Heart right ventricle (tissue), 16 donors: ENCODE data around the gene SRSF8. TPM values are rescaled to one million over a fixed set of nuclear protein-coding genes. Genes with fewer than 3 reads are reported as not detected.
"Not testable (repeated sequence)": the region's sequence is repeated elsewhere in the genome, so short reads cannot be mapped to it uniquely, and the experiment has no call there.

ENCODE experiments used
- ATAC-seq, 8 donors: fragments of 200-7000 bp; cut with Tn5 transposase; one replicate each; pipeline ENCODE4 v1.9.1; 2020; ENCODE audit warnings: mild to moderate bottlenecking in 8 of 8, moderate library complexity in 8 of 8, moderate number of reproducible peaks in 1 of 8
- DNase-seq, 2 donors: peaks; one replicate each; pipeline ENCODE4 v3.0.0-alpha.2; 2020
- H3K27ac ChIP-seq, 10 donors: fragments of 200-600 bp; sonication (generic) in 2 of 10; one replicate each; pipeline versions ENCODE4 v1.5.0 to v1.8.0; 2020 to 2022; ENCODE audit warnings: mild to moderate bottlenecking in 3 of 10
- H3K27me3 ChIP-seq, 7 donors: fragments of 200-600 bp; one replicate each; pipeline ENCODE4 v1.8.0; 2021 to 2022; ENCODE audit warnings: mild to moderate bottlenecking in 2 of 7
- H3K36me3 ChIP-seq, 9 donors: fragments of 200-600 bp; sonication (generic) in 1 of 9; one replicate each; pipeline versions ENCODE4 v1.5.0 to v1.8.0; 2020 to 2022; ENCODE audit warnings: mild to moderate bottlenecking in 2 of 9
- H3K4me1 ChIP-seq, 9 donors: fragments of 200-600 bp; sonication (generic) in 1 of 9; one replicate each; pipeline versions ENCODE4 v1.5.0 to v1.8.0; 2020 to 2022; ENCODE audit warnings: mild to moderate bottlenecking in 4 of 9
- H3K4me3 ChIP-seq, 10 donors: fragments of 200-600 bp; sonication (generic) in 2 of 10; one replicate each; pipeline versions ENCODE4 v1.5.0 to v1.8.0; 2020 to 2022; ENCODE audit warnings: mild to moderate bottlenecking in 7 of 10, moderate library complexity in 2 of 10
- H3K9me3 ChIP-seq, 11 donors: fragments of 200-600 bp in 10 of 11; sonication (generic) in 2 of 11; one replicate each; pipeline versions ENCODE4 v1.5.0 to v1.8.0; 2013 to 2022; ENCODE audit warnings: mild to moderate bottlenecking in 2 of 11, control low read depth in 1 of 11, moderate library complexity in 1 of 11
- WGBS, 2 donors: extraction: QIAGEN DNeasy Blood & Tissue Kit; methylation state at CpG; one replicate each; pipeline ENCODE4 v1.1.7; 2013; ENCODE audit warnings: inconsistent platforms in 1 of 2; 5-methylcytosine and 5-hydroxymethylcytosine counted together
- intact Hi-C, 10 donors: fragments of 100-400 bp; cut with DNase I; formaldehyde crosslinking; loops; one replicate each; pipeline versions ENCODE4 v1.11.1 to v1.14.2; 2022
- long read RNA-seq, 3 donors: library from polyadenylated mRNA; unstranded; transcript quantifications; one replicate each; pipeline ENCODE4 v2.0.0, GENCODE V29; 2020 to 2021
- polyA plus RNA-seq, 2 donors: library from polyadenylated mRNA; stranded (reverse); fragments of 200-250 nt; gene quantifications; one replicate each; pipeline ENCODE4 v1.2.3, GENCODE V29; 2013
- total RNA-seq, 10 donors: library from RNA; stranded (reverse); fragmentation: NEBNext Ultra II Directional in 3 of 10; extraction: Animal tissue kit (Norgen Biotek cat#: 25700) in 3 of 10; gene quantifications; one replicate each; pipeline versions ENCODE4 v1.2.1 to v1.2.4, GENCODE V29; 2021 to 2023
- TF ChIP-seq, protein P1 (sequence below), 9 donors: fragments of 200-600 bp; sonication (generic) in 2 of 9; IDR thresholded peaks; one replicate each; pipeline versions ENCODE4 v1.5.0 to v1.8.0; 2021 to 2022; ENCODE audit warnings: antibody characterized with exemption in 9 of 9, mild to moderate bottlenecking in 5 of 9, moderate library complexity in 1 of 9
- donor health status: Arrhythmogenic right ventricular cardiomyopathy.
- donor health status: ischemic (EF 13 %, LVEDD 7.1; RV severe dilation, severe dysfunction).
- donor health status: healthy with polysubstance abuse.
- donor health status: DM: no; HTN: yes; CAD: no.
- donor health status: DM: no; HTN: no; CAD: no.
- donor health status: ischemic (EF 25% LVEDD 6.9; RV normal size, moderate dysfunction).
- donor health status: ischemic (EF 25% LVEDD 5.7; RV mildly dilated, moderate dysfunction).
- donor health status: healthy.
- donor health status: DM: yes; HTN: yes; CAD: no.
- donor health status: Ischemic cardiomyopathy.
- donor health status: ischemic (EF 35%, LVEDD 5.7; RV mildly dilated, moderate dysfunction).
- donor health status: nonischemic (EF 11% LVEDD 7.7; RV severe dilation, severe dysfunction).
- donor health status: DM: yes; HTN: yes; CAD: no.
- donor health status: PGD.
- donor health status: ischemic (EF 29% LVEDD 5.4; RV normal size, mild dysfunction).
- donor health status: nonischemic (EF 23%, LVEDD 6.1; RV moderate dilation, normal function).

The SRSF8 gene, protein sequence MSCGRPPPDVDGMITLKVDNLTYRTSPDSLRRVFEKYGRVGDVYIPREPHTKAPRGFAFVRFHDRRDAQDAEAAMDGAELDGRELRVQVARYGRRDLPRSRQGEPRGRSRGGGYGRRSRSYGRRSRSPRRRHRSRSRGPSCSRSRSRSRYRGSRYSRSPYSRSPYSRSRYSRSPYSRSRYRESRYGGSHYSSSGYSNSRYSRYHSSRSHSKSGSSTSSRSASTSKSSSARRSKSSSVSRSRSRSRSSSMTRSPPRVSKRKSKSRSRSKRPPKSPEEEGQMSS
- total RNA-seq, result 10 to 100 TPM; 17.1 to 28.0 (median 20.8) TPM
- polyA plus RNA-seq, result 10 to 100 TPM; 19.9 to 27.7 TPM
- long read RNA-seq, donor 1, full-length matches to known transcripts, result 61 of 62 reads
- long read RNA-seq, donor 1, partial matches to known transcripts, result 0 of 62 reads
- long read RNA-seq, donor 1, other reads (novel, unspliced or antisense), result 1 of 62 reads
- long read RNA-seq, donor 2, full-length matches to known transcripts, result 43 of 44 reads
- long read RNA-seq, donor 2, partial matches to known transcripts, result 0 of 44 reads
- long read RNA-seq, donor 2, other reads (novel, unspliced or antisense), result 1 of 44 reads
- long read RNA-seq, donor 3, full-length matches to known transcripts, result 22 of 23 reads
- long read RNA-seq, donor 3, partial matches to known transcripts, result 0 of 23 reads
- long read RNA-seq, donor 3, other reads (novel, unspliced or antisense), result 1 of 23 reads

DNA sequence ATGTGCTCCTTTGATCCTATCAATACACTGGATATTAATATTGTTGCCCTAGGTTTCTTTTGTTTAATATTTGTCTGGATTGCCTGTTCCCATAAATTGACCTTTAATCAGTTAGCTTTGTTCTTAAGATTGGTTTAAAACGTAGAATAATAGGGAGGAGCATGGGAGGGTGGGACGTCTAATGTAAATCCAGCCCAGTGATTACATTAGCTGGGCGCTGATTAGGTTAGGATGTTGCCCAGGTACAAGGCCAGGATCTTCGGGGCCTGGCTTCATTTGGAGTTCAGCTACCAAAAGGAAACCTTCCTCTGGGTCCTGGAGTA is at the start of gene SRSF8:
TSS of gene SRSF8 (plus strand) at position 204 of the 323 bp plus-strand sequence. CDS start 308 bp downstream, outside the sequence.
- intact Hi-C loops, result loop anchor here in 8 of 10 donors (2.0 to 10.0 kb wide), 10 partner anchors 81 to 701 kb away; partner anchors contain the start of genes CWC15 (in 3 of the 8), KDM4D (in 3 of the 8) and SESN3 (in 1 of the 8)
- 0% methylated on average over 4 of the region's 4 CpGs for WGBS, 2 donors
- TF ChIP-seq, protein P1, sequence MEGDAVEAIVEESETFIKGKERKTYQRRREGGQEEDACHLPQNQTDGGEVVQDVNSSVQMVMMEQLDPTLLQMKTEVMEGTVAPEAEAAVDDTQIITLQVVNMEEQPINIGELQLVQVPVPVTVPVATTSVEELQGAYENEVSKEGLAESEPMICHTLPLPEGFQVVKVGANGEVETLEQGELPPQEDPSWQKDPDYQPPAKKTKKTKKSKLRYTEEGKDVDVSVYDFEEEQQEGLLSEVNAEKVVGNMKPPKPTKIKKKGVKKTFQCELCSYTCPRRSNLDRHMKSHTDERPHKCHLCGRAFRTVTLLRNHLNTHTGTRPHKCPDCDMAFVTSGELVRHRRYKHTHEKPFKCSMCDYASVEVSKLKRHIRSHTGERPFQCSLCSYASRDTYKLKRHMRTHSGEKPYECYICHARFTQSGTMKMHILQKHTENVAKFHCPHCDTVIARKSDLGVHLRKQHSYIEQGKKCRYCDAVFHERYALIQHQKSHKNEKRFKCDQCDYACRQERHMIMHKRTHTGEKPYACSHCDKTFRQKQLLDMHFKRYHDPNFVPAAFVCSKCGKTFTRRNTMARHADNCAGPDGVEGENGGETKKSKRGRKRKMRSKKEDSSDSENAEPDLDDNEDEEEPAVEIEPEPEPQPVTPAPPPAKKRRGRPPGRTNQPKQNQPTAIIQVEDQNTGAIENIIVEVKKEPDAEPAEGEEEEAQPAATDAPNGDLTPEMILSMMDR (IDR thresholded peaks at IDR 0.05), result no peak
- Histone ChIP-seq H3K4me1 (peaks cover 0 to 27% (median 20%) of the 10 kb centered on the region in 9 donors), H3K27me3 (no peaks in the 10 kb centered on the region), H3K27ac (peak within 1 kb of the TSS; percentile 94 to 99 (median 97)), H3K9me3 (no peaks in the 10 kb centered on the region), H3K4me3 (peak within 1 kb of the TSS; percentile 72 to 89 (median 82)), H3K36me3 (peaks cover 0 to 7% (median 0%) of the 10 kb centered on the region in 9 donors)
- ATAC-seq (peak in 2 of 8 donors; percentile 6 to 27), DNase-seq (no peak)

DNA sequence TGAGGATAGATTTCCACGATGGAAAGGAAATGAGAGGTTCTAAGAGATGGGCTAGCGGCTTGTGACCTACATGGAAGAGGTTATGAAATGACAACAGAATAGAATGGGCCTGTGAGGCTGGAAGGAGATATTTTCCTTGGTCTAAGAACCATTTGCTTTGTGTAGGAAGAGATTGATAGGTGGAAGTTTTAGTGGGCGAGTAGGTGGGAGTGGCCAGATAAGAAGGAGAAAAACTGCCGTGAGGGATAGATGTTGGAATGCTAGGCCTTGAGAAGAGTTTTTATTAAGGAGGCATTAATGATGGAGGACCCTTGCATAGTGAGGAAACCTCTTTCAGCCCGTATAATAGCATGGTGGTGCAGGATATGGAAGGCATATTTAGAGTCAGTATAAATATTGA is 45.3 kb upstream of the SRSF8 start:
- WGBS, 2 donors, result 69 to 73% methylated on average over 5 of the region's 5 CpGs
- H3K27me3 ChIP-seq, H3K27ac ChIP-seq, DNase-seq, H3K4me3 ChIP-seq, H3K36me3 ChIP-seq, H3K9me3 ChIP-seq, ATAC-seq, intact Hi-C loops, H3K4me1 ChIP-seq: not testable (repeated sequence)

DNA sequence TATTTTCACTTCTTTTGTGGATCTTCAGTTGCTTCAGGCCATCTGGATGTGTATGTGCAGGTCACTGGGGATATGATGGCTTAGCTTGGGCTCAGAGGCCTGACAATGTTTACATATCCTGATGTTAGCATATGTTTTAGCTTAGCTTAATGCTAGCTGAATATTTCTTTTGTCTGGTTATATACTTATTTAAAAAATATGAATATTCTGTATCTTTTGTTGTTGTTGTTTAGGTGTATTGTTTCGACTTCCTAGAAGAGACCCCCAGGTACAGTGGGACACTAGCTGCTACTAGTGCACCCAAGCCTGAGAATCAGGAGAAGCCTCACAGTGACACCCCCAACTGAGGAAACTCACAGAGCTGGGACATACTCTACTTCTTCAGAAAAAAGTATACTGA is 41.8 kb upstream of the SRSF8 start, which contains the start of gene KDM4E:
TSS of gene KDM4E (plus strand) at position 301 of the 400 bp plus-strand sequence. CDS start 300 bp downstream, outside the sequence.
- ATAC-seq, result no peak
- Histone ChIP-seq H3K4me1 (no peaks in the 10 kb centered on the region), H3K27me3 (no peaks in the 10 kb centered on the region), H3K36me3 (no peaks in the 10 kb centered on the region), H3K9me3 (no peaks in the 10 kb centered on the region), H3K4me3 (no peak within 1 kb of the TSS), H3K27ac (no peak within 1 kb of the TSS)
- TF ChIP-seq, protein P1 (IDR thresholded peaks at IDR 0.05), result no peak
- intact Hi-C loops, result no loop called here
- no peak for DNase-seq
- WGBS, 2 donors, result 88 to 92% methylated on average over 1 of the region's 1 CpG

DNA sequence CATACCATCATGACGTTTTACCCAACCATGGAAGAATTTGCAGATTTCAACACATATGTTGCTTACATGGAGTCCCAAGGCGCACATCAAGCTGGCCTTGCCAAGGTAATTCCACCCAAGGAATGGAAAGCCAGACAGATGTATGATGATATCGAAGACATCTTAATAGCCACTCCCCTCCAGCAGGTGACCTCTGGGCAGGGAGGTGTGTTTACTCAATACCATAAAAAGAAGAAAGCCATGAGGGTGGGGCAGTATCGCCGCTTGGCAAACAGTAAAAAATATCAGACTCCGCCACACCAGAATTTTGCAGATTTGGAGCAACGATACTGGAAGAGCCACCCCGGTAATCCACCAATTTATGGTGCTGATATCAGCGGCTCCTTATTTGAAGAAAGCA is 41.1 kb upstream of the SRSF8 start:
- DNase-seq, intact Hi-C loops, H3K27me3 ChIP-seq, ATAC-seq, H3K4me1 ChIP-seq, H3K4me3 ChIP-seq, H3K27ac ChIP-seq, H3K36me3 ChIP-seq, H3K9me3 ChIP-seq: not testable (repeated sequence)
- WGBS, 2 donors, result 90 to 93% methylated on average over 7 to 8 of the region's 9 CpGs

DNA sequence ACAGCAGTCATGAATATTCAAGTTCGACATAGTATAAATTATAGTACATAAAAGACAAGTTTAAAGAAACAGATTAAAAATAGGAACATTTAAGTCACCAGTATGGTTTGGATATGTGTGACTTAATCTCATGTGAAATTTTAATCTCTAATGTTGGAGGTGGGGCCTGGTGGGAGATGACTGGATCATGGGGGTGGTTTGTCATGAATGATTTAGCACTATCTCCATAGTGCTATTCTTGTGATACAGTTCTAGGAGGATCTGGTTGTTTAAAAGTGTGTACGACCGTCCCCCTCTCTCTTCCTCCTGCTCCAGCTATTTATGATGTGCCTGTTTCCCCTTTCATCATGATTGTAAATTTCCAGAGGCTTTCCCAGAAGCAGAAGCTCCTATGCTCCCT is 38.4 kb upstream of the SRSF8 start:
- H3K27me3 ChIP-seq, result no peaks in the 10 kb centered on the region
- H3K27ac ChIP-seq, result no peak overlapping the region
- TF ChIP-seq, protein P1 (IDR thresholded peaks at IDR 0.05), result no peak
- intact Hi-C loops, result no loop called here
- no peaks in the 10 kb centered on the region for H3K4me1 ChIP-seq
- H3K36me3 ChIP-seq, result no peaks in the 10 kb centered on the region
- DNase-seq (no peak), ATAC-seq (no peak)
- H3K4me3 ChIP-seq, result no peak overlapping the region
- no peaks in the 10 kb centered on the region for H3K9me3 ChIP-seq
- 85 to 86% methylated on average over 3 of the region's 3 CpGs for WGBS, 2 donors
